WI38 (cell line): ENCODE measurements around the gene ZNF33B.
"Not testable (repeated sequence)": the region's sequence is repeated elsewhere in the genome, so short reads cannot be mapped to it uniquely, and the experiment has no call there.

Source experiments
- H3K4me3 ChIP-seq: 2 replicates; pipeline ENCODE4 v1.5.1; 2011; ENCODE audit warnings: low read depth, mild to moderate bottlenecking, control low read depth, low read length
- CTCF ChIP-seq: IDR thresholded peaks from 2 replicates; pipeline ENCODE4 v1.5.1; 2012; ENCODE audit warnings: low read depth, mild to moderate bottlenecking, control low read depth, low read length

The ZNF33B gene

GRCh38 chr10:42578019-42578418 is 60.4 kb downstream of the ZNF33B start:
- no peak for TF ChIP-seq CTCF
- H3K4me3 ChIP-seq: no peak overlapping the region

GRCh38 chr10:42576338-42576737 is 62.0 kb downstream of the ZNF33B start:
- TF ChIP-seq CTCF: no peak
- no peak overlapping the region for H3K4me3 ChIP-seq

GRCh38 chr10:42574336-42574735 is 64.0 kb downstream of the ZNF33B start:
- H3K4me3 ChIP-seq: no peak overlapping the region
- no peak for TF ChIP-seq CTCF

- no peak overlapping the region for H3K4me3 ChIP-seq
- no peak for TF ChIP-seq CTCF
Observed at GRCh38 chr10:42556931-42557330, 81.4 kb downstream of the ZNF33B start.

GRCh38 chr10:42553576-42553975 is 84.8 kb downstream of the ZNF33B start:
- not testable (repeated sequence) for H3K4me3 ChIP-seq

- peak overlapping the region; percentile 88 for H3K4me3 ChIP-seq
- TF ChIP-seq CTCF: no peak
Observed at GRCh38 chr10:42553064-42553407, 85.3 kb downstream of the ZNF33B start.

GRCh38 chr10:42552188-42553063 is 85.9 kb downstream of the ZNF33B start:
- no peak for TF ChIP-seq CTCF
- H3K4me3 ChIP-seq: peak overlapping the region; percentile 88

GRCh38 chr10:42551582-42552187 is 86.7 kb downstream of the ZNF33B start:
- H3K4me3 ChIP-seq: peak overlapping the region; percentile 88
- no peak for TF ChIP-seq CTCF
